MM.1S (cell line): ENCODE results near the gene TRIM26.

Experiments used
- DNase-seq: peaks from one replicate; pipeline ENCODE4 v3.0.0-alpha.2; 2015
- H2AFZ ChIP-seq: fragments of 300-600 bp; sonication (generic); 2 replicates; pipeline ENCODE4 v1.6.0; 2016; ENCODE audit warnings: antibody characterized with exemption, low read length
- H3F3A ChIP-seq: fragments of 300-600 bp; sonication (generic); 2 replicates; pipeline ENCODE4 v1.6.1; 2016; ENCODE audit warnings: mild to moderate bottlenecking, antibody characterized with exemption, low read length, moderate library complexity, mixed read lengths; ENCODE audit not compliant: insufficient read depth
- H3K27ac ChIP-seq: fragments of 300-600 bp; sonication (generic); 2 replicates; pipeline ENCODE4 v1.5.1; 2016; ENCODE audit warnings: mild to moderate bottlenecking, low read length
- H3K27me3 ChIP-seq: fragments of 300-600 bp; sonication (generic); replicated peaks from 2 replicates; pipeline ENCODE4 v1.6.0; 2016; ENCODE audit warnings: low read length; ENCODE audit not compliant: insufficient read depth
- H3K36me3 ChIP-seq: fragments of 300-600 bp; sonication (generic); replicated peaks from 2 replicates; pipeline ENCODE4 v1.6.1; 2016; ENCODE audit warnings: mild to moderate bottlenecking, low read length, mixed read lengths; ENCODE audit not compliant: insufficient read depth
- H3K4me1 ChIP-seq: fragments of 300-600 bp; sonication (generic); 2 replicates; pipeline ENCODE4 v1.6.1; 2016; ENCODE audit warnings: low read length, mixed read lengths
- H3K4me2 ChIP-seq: fragments of 300-600 bp; sonication (generic); 2 replicates; pipeline ENCODE4 v1.6.0; 2016; ENCODE audit warnings: low read depth, low read length
- H3K4me3 ChIP-seq: fragments of 300-600 bp; sonication (generic); 2 replicates; pipeline ENCODE4 v1.5.1; 2016; ENCODE audit warnings: low read length, mixed read lengths
- H3K79me2 ChIP-seq: fragments of 300-600 bp; sonication (generic); 2 replicates; pipeline ENCODE4 v1.6.1; 2016; ENCODE audit warnings: mixed run types, low read length, mixed read lengths
- H3K9ac ChIP-seq: fragments of 300-600 bp; sonication (generic); 2 replicates; pipeline ENCODE4 v1.6.1; 2016; ENCODE audit warnings: low read length, mixed read lengths
- H3K9me2 ChIP-seq: fragments of 300-600 bp; sonication (generic); replicated peaks from 2 replicates; pipeline ENCODE4 v1.6.1; 2016; ENCODE audit warnings: mild to moderate bottlenecking, low read length, mixed read lengths; ENCODE audit not compliant: insufficient read depth
- H3K9me3 ChIP-seq: fragments of 300-600 bp; sonication (generic); replicated peaks from 2 replicates; pipeline ENCODE4 v1.6.1; 2016; ENCODE audit warnings: mild to moderate bottlenecking, low read length, mixed read lengths; ENCODE audit not compliant: insufficient read depth
- H4K20me1 ChIP-seq: fragments of 300-600 bp; sonication (generic); 2 replicates; pipeline ENCODE4 v1.6.1; 2016; ENCODE audit warnings: mild to moderate bottlenecking, low read length, moderate library complexity, mixed read lengths; ENCODE audit not compliant: insufficient read depth
- EZH2 ChIP-seq: fragments of 300-600 bp; sonication (generic); optimal IDR thresholded peaks from 2 replicates; pipeline ENCODE3; 2017; ENCODE audit warnings: low read depth, mild to moderate bottlenecking, antibody characterized with exemption, low read length, mixed read lengths
- EZH2phosphoT487 ChIP-seq: fragments of 300-600 bp; sonication (generic); IDR thresholded peaks from 2 replicates; pipeline ENCODE4 v1.6.1; 2018; ENCODE audit warnings: antibody characterized with exemption, low read length
- TF ChIP-seq, protein P1 (sequence below): fragments of 300-600 bp; sonication (generic); IDR thresholded peaks from 2 replicates; pipeline ENCODE4 v1.5.1; 2016; ENCODE audit warnings: antibody characterized with exemption, low read length, mixed read lengths

TRIM26 gene

DNA sequence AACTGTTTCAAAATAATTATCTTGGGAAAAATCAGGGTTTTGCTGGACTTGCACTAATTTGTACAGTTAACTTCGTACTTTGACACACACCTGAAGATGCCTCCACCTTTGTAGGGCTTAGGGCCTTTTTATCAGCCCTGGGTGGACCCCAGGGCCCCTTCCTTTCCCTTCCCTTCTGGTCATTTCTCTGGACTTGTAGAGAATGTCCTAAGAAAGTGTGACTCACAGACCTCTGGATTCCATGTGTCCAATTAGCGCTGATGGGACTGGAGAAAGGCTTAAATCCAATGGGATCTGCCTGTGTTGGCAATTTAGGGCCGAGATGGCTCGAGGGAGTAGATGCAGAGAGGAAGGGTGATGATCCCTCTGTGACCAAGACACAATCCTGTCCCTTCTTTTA, 40.5 kb downstream of the TRIM26 start:
- DNase-seq, result no peak
- H3K36me3 ChIP-seq, result no peaks in the 10 kb centered on the region
- H2AFZ ChIP-seq, result no peak overlapping the region
- H3K4me3 ChIP-seq, result no peak overlapping the region
- no peak overlapping the region for H3K9ac ChIP-seq
- peaks cover 21% of the 10 kb centered on the region for H3K27me3 ChIP-seq
- H3K9me2 ChIP-seq, result no peaks in the 10 kb centered on the region
- no peaks in the 10 kb centered on the region for H3K9me3 ChIP-seq
- H3K4me2 ChIP-seq, result no peak overlapping the region
- no peak overlapping the region for H3K27ac ChIP-seq
- no peaks in the 10 kb centered on the region for H3K4me1 ChIP-seq
- no peaks in the 10 kb centered on the region; the same call in 1 of the 2 replicates for H3F3A ChIP-seq
- no peaks in the 10 kb centered on the region for H4K20me1 ChIP-seq
- TF ChIP-seq, protein P1, sequence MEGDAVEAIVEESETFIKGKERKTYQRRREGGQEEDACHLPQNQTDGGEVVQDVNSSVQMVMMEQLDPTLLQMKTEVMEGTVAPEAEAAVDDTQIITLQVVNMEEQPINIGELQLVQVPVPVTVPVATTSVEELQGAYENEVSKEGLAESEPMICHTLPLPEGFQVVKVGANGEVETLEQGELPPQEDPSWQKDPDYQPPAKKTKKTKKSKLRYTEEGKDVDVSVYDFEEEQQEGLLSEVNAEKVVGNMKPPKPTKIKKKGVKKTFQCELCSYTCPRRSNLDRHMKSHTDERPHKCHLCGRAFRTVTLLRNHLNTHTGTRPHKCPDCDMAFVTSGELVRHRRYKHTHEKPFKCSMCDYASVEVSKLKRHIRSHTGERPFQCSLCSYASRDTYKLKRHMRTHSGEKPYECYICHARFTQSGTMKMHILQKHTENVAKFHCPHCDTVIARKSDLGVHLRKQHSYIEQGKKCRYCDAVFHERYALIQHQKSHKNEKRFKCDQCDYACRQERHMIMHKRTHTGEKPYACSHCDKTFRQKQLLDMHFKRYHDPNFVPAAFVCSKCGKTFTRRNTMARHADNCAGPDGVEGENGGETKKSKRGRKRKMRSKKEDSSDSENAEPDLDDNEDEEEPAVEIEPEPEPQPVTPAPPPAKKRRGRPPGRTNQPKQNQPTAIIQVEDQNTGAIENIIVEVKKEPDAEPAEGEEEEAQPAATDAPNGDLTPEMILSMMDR, result no peak
- no peak for TF ChIP-seq EZH2phosphoT487
- no peak for TF ChIP-seq EZH2
- H3K79me2 ChIP-seq, result no peaks in the 10 kb centered on the region

DNA sequence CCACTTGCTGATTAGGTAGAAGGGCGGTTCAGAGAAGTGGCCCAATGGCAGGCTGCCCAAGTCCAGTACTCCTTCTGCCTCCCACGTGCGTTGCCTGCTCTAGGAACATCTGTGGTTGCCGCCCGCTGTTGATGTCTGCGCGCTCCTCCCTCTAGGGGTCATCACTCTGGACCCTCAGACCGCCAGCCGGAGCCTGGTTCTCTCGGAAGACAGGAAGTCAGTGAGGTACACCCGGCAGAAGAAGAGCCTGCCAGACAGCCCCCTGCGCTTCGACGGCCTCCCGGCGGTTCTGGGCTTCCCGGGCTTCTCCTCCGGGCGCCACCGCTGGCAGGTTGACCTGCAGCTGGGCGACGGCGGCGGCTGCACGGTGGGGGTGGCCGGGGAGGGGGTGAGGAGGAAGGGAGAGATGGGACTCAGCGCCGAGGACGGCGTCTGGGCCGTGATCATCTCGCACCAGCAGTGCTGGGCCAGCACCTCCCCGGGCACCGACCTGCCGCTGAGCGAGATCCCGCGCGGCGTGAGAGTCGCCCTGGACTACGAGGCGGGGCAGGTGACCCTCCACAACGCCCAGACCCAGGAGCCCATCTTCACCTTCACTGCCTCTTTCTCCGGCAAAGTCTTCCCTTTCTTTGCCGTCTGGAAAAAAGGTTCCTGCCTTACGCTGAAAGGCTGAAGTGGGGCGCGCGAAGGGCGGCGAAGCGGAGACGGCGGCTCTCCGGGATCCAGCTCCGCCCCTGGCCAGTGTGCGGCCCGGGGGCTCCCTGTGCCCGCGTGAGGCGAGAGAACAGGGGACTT, 41.3 kb downstream of the TRIM26 start:
- Histone ChIP-seq H3K36me3 (no peaks in the 10 kb centered on the region), H3K79me2 (no peaks in the 10 kb centered on the region)

DNA sequence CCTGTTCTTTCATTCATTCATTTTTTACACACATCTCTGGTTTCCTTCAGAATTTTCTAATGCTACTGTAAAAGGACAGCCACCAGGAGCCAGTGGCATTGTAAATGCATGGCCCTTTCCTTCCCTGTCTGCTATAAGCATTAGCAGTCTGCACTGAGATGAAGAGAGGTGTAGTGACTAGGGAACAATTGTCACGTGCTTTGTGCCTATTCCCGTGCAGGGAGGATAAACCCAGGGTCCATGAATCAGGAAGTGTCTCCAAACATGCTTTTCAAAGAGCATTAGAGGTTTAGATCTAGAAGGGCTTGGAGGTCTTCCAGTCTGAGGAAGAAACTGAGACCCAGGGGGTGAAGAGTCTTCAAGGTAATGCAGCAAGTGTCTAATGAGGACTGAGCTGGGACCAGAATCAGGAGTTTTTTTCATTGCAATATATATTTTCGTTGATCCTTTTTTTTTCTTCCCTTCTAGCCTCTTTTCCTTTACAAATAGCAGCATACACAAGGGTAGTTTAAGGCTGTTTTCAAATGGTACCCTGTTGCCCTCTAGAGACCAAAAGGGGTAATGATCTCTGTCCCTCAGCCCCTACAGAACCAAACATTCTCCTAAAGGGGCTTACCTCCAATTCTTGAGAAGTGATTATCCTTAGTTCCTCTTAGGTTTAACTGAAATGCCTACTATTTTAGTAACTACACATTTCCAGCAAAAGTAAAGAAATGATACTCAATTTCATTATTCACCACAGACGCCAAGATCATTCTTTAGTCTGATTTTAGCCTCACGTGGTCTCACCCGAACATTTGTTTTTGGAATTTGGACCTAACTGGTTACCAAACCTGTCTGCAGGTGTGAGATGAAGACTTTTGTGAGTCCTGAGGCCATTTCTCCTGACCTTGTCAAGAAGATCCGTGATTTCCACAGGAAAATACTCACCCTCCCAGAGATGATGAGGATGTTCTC, 43.3 kb downstream of the TRIM26 start:
- TF ChIP-seq, protein P1, result peak; percentile 82
- TF ChIP-seq EZH2, result no peak
- Histone ChIP-seq H3K4me1 (no peaks in the 10 kb centered on the region), H3K9me3 (no peaks in the 10 kb centered on the region), H3K27me3 (peaks cover 21% of the 10 kb centered on the region), H4K20me1 (no peaks in the 10 kb centered on the region), H3F3A (no peaks in the 10 kb centered on the region; the same call in 1 of the 2 replicates), H3K9ac (no peak overlapping the region), H3K79me2 (no peaks in the 10 kb centered on the region), H3K36me3 (no peaks in the 10 kb centered on the region), H2AFZ (no peak overlapping the region), H3K4me3 (no peak overlapping the region), H3K9me2 (no peaks in the 10 kb centered on the region), H3K27ac (no peak overlapping the region), H3K4me2 (no peak overlapping the region)
- peak; percentile 46 for DNase-seq

More for the DNA sequence above, 41.3 kb downstream of the TRIM26 start:
- Histone ChIP-seq H3F3A (no peaks in the 10 kb centered on the region; the same call in 1 of the 2 replicates), H3K9ac (no peak overlapping the region), H3K4me2 (peak overlapping the region; percentile 2; the same call in 1 of the 2 replicates), H4K20me1 (no peaks in the 10 kb centered on the region), H3K9me2 (no peaks in the 10 kb centered on the region), H3K27me3 (peaks cover 21% of the 10 kb centered on the region), H2AFZ (no peak overlapping the region), H3K4me1 (no peaks in the 10 kb centered on the region), H3K27ac (no peak overlapping the region), H3K9me3 (no peaks in the 10 kb centered on the region), H3K4me3 (no peak overlapping the region)
- TF ChIP-seq, protein P1, result no peak
- TF ChIP-seq EZH2phosphoT487 (no peak), EZH2 (no peak)
- DNase-seq, result no peak
